ENCODE data around the gene BCAS3.
"Not testable (repeated sequence)": the region's sequence is repeated elsewhere in the genome, so short reads cannot be mapped to it uniquely, and the experiment has no call there.

Gene BCAS3

GRCh38 chr17:60744355-60744966, 66.8 kb downstream of the BCAS3 start:
- H3K4me3 ChIP-seq (ENCODE audit: low read length): no peak overlapping the region

DNA sequence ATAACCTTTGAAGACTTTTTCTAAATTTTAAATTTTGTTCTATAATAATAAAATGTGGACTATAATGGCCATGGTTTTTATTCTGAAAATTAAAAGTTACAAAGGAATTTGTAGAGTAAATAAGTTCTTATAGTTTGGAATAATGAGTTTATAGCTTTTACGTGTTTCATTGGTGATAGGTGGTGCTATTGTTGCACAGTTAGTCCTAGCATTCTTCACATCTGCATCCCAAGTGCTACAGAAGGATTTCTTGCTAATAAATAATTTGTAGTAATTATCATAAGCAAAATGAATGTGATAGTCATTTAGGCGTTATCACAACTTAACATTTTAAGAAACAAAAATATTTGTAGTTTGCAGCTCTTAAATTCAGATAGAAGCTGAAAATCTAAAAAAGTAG, 67.9 kb downstream of the BCAS3 start:
- H3K4me3 ChIP-seq (ENCODE audit: low read length): no peak overlapping the region
- no peak for TF ChIP-seq ZNF274 (IDR thresholded peaks at IDR 0.05; ENCODE audit: low read depth, low read length)

More at GRCh38 chr17:60744355-60744966, 66.8 kb downstream of the BCAS3 start:
- no peak for TF ChIP-seq ZNF274 (IDR thresholded peaks at IDR 0.05; ENCODE audit: low read depth, low read length)

GRCh38 chr17:60747069-60747808, 69.6 kb downstream of the BCAS3 start:
- H3K4me3 ChIP-seq (ENCODE audit: low read length): no peak overlapping the region
- no peak for TF ChIP-seq ZNF274 (IDR thresholded peaks at IDR 0.05; ENCODE audit: low read depth, low read length)

GRCh38 chr17:60748204-60748603, 70.6 kb downstream of the BCAS3 start:
- TF ChIP-seq ZNF274 (IDR thresholded peaks at IDR 0.05; ENCODE audit: low read depth, low read length): no peak

DNA sequence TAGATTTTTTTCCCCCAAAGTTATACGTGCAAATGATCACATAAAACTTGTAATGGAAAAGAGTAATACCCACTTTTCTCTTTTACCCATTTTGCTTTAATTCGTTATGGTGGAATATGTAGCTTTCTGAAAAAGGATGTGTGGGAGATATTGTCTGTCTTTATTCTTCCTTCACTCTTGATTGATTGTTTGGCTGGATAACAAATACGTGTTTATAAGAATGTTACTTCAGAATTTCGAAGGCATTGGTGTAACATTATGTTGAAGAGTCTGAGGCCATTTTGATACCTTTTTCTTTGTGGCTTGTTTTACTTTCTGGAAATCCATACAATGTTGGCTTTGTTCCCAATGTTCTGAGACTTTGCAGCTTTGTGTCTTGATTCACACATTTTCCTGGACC, 71.4 kb downstream of the BCAS3 start:
- TF ChIP-seq ZNF274 (IDR thresholded peaks at IDR 0.05; ENCODE audit: low read depth, low read length): no peak

More at GRCh38 chr17:60748204-60748603, 70.6 kb downstream of the BCAS3 start:
- no peak overlapping the region for H3K4me3 ChIP-seq (ENCODE audit: low read length)

GRCh38 chr17:60749708-60750107, 72.1 kb downstream of the BCAS3 start:
- TF ChIP-seq ZNF274 (IDR thresholded peaks at IDR 0.05; ENCODE audit: low read depth, low read length): no peak
- no peak overlapping the region for H3K4me3 ChIP-seq (ENCODE audit: low read length)

More for the DNA sequence above, 71.4 kb downstream of the BCAS3 start:
- H3K4me3 ChIP-seq (ENCODE audit: low read length): no peak overlapping the region

- no peak for TF ChIP-seq ZNF274 (IDR thresholded peaks at IDR 0.05; ENCODE audit: low read depth, low read length)
- H3K4me3 ChIP-seq (ENCODE audit: low read length): no peak overlapping the region
These were observed 73.0 kb downstream of the BCAS3 start for GRCh38 chr17:60750640-60751039.

DNA sequence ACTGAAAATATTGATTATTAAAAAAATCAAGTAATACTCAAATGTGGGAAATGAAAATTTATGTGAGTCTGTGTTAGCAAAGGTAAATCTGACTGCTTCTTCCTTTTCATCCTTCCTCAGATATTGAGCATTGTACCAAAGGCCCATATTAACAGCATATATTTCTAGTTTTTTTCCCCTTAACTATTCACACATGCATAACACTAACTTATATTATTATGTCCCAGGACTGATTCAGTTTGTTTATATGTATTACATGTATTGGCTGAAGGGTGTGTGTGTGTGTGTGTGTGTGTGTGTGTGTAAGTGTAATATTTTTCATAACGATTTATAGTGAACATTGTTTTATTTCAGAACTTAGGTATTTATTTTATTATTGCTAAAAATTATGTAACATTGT, 74.2 kb downstream of the BCAS3 start:
- no peak for TF ChIP-seq ZNF274 (IDR thresholded peaks at IDR 0.05; ENCODE audit: low read depth, low read length)
- no peak overlapping the region for H3K4me3 ChIP-seq (ENCODE audit: low read length)

DNA sequence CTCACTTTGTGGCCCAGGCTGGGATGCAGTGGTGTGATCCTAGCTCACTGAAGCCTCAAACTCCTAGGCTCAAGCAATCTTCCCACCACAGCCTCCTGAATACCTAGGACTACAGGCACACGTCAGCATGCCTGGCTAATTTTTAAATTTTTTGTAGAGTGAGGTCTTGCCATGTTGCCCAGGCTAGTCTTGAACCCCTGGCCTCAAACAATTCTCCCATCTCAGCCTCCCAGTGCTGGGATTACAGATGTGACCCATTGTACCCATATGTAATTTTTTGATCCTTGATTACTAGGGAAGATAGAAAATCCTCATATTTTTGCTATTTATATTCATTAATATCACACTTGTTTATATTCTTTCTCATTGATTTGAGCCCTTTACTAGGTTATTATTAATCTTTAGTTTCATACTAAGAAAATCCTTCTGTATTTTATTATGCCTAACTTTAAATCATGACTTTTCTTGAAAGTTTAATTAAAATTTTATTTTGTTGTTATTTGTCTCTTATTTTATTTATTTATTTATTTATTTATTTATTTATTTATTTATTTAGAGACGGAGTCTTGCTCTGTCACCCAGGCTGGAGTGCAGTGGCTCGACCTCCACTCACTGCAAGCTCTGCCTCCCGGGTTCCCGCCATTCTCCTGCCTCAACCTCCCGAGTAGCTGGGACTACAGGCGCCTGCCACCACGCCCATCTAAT, 75.4 kb downstream of the BCAS3 start:
- no peak overlapping the region for H3K4me3 ChIP-seq (ENCODE audit: low read length)
- no peak for TF ChIP-seq ZNF274 (IDR thresholded peaks at IDR 0.05; ENCODE audit: low read depth, low read length)

DNA sequence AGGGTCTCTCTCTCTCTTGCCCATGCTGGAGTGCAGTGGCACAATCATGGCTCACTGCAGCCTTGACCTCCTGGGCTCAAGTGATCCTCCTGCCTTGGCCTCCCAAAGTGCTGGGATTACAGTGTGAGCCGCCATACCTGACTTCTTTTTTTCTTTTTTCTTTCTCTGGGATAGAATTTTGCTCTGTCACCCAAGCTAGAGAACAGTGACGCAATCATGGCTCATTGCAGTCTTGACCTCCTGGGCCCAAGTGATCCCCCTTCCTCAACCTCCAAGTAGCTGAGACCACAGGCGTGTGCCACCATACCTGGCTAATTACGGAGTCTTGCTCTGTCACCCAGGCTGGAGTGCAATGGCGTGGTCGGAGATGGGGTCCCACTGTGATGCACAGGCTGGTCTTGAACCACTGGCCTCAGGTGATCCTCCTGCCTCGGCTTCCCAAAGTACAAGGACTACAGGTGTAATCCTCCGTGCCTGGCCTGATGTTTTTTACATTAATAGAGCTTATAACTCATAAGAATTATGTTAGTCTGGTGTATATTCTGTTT, 76.5 kb downstream of the BCAS3 start:
- no peak overlapping the region for H3K4me3 ChIP-seq (ENCODE audit: low read length)
- TF ChIP-seq ZNF274 (IDR thresholded peaks at IDR 0.05; ENCODE audit: low read depth, low read length): no peak

GRCh38 chr17:60756798-60757197, 79.1 kb downstream of the BCAS3 start:
- not testable (repeated sequence) for H3K4me3 ChIP-seq (ENCODE audit: low read length)

- no peak for TF ChIP-seq ZNF274 (IDR thresholded peaks at IDR 0.05; ENCODE audit: low read depth, low read length)
- no peak overlapping the region for H3K4me3 ChIP-seq (ENCODE audit: low read length)
These were observed 79.8 kb downstream of the BCAS3 start for GRCh38 chr17:60757437-60757836.

GRCh38 chr17:60759756-60760155, 82.1 kb downstream of the BCAS3 start:
- no peak for TF ChIP-seq ZNF274 (IDR thresholded peaks at IDR 0.05; ENCODE audit: low read depth, low read length)
- H3K4me3 ChIP-seq (ENCODE audit: low read length): no peak overlapping the region

DNA sequence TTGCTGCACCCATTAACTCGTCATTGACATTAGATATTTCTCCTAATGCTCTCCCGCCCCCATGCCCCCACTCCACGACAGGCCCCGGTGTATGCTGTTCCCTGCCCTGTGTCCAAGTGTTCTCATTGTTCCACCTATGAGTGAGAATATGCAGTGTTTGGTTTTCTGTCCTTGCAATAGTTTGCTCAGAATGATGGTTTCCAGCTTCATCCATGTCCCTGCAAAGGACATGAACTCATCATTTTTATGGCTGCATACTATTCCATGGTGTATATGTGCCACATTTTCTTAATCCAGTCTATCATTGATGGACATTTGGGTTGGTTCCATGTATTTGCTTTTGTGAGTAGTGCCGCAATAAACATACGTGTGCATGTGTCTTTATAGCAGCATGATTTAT, 83.7 kb downstream of the BCAS3 start:
- not testable (repeated sequence) for H3K4me3 ChIP-seq (ENCODE audit: low read length)

DNA sequence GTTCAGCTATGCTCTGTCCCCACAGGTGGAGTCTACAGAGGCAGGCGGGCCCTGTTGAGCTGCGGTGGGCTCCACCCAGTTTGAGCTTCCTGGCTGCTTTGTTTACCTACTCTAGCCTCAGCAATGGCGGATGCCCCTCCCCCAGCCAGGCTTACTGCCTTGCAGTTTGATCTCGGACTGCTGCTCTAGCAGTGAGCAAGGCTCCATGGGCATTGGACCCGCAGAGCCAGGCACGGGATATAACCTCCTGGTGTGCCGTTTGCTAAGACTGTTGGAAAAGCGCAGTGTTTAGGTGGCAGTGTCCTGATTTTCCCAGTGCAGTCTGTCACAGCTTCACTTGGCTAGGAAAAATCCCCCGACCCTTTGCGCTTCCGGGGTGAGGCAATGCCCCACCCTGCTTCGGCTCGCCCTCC, 89.1 kb downstream of the BCAS3 start:
- TF ChIP-seq ZNF274 (IDR thresholded peaks at IDR 0.05; ENCODE audit: low read depth, low read length): no peak
- H3K4me3 ChIP-seq (ENCODE audit: low read length): no peak overlapping the region

Data from GM08714 (cell line).